ENCODE results near the gene GSTM4. TPM values are rescaled to one million over a fixed set of nuclear protein-coding genes. Genes with fewer than 3 reads are reported as not detected.

Gene GSTM4
- total RNA-seq, 2 experiments from 2014 or later, result 18.1 to 20.6 TPM

GRCh38 chr1:109641078-109641740, 14.7 kb upstream of the GSTM4 start:
- ATAC-seq, result no peak
- no peak for DNase-seq
- intact Hi-C loops (cut with DNase I, micrococcal nuclease), result loop anchor here (2.0 kb wide), 2 partner anchors 94 to 344 kb away; partner anchors contain the start of gene AHCYL1 (in 1 of the 2)
- Mint-ChIP-seq H3K27me3 (no peaks in the 10 kb centered on the region), H3K4me1 (peaks cover 10% of the 10 kb centered on the region), H3K9me3 (ENCODE audit: low read depth) (no peaks in the 10 kb centered on the region), H3K36me3 (ENCODE audit: low read depth) (no peaks in the 10 kb centered on the region), H3K4me3 (no peak overlapping the region), H3K27ac (no peak overlapping the region)
- CTCF ChIA-PET, result interaction anchor here (0.6 to 15.1 kb wide), 38 partner anchors 8 to 388 kb away, joined by 3 to 190 read pairs (median 6); partner anchors contain the start of genes AHCYL1, AMPD2, GNAI3 and GNAT2
- POLR2A ChIA-PET, result interaction anchor here (1.0 to 1.7 kb wide), 3 partner anchors 27 to 95 kb away, joined by 3 to 10 read pairs (median 10); partner anchors contain the start of gene GSTM1

GRCh38 chr1:109641861-109642260, 14.0 kb upstream of the GSTM4 start:
- Mint-ChIP-seq H3K4me3 (no peak overlapping the region), H3K36me3 (ENCODE audit: low read depth) (no peaks in the 10 kb centered on the region), H3K4me1 (peaks cover 10% of the 10 kb centered on the region), H3K27me3 (no peaks in the 10 kb centered on the region), H3K27ac (no peak overlapping the region), H3K9me3 (ENCODE audit: low read depth) (no peaks in the 10 kb centered on the region)
- ATAC-seq (no peak), DNase-seq (no peak)
- intact Hi-C loops (cut with DNase I, micrococcal nuclease), result loop anchor here (2.0 kb wide), 5 partner anchors 15 to 343 kb away; partner anchors contain the start of genes AHCYL1 (in 2 of the 2), GSTM1 (in 2 of the 2) and GSTM4 (in 2 of the 2)
- ChIA-PET CTCF (interaction anchor here (0.6 to 9.0 kb wide), 13 partner anchors 9 to 343 kb away, joined by 3 to 165 read pairs (median 30); partner anchors contain the start of genes AHCYL1, GNAI3, GSTM1 and GSTM4), POLR2A (interaction anchor here (0.6 kb wide), 1 partner anchor 139 kb away, joined by 5 read pairs; no protein-coding TSS in a partner anchor)

GRCh38 chr1:109642626-109643025, 13.3 kb upstream of the GSTM4 start:
- POLR2A ChIA-PET, result no interaction called here
- Mint-ChIP-seq H3K4me3 (no peak overlapping the region), H3K9me3 (ENCODE audit: low read depth) (no peaks in the 10 kb centered on the region), H3K27ac (no peak overlapping the region), H3K36me3 (ENCODE audit: low read depth) (no peaks in the 10 kb centered on the region), H3K4me1 (peaks cover 10% of the 10 kb centered on the region), H3K27me3 (no peaks in the 10 kb centered on the region)
- ATAC-seq (no peak), DNase-seq (no peak)
- intact Hi-C loops (cut with DNase I, micrococcal nuclease), result loop anchor here (1.0 to 2.0 kb wide), 6 partner anchors 14 to 342 kb away; partner anchors contain the start of genes GSTM1 (in 2 of the 2), GSTM4 (in 2 of the 2) and AHCYL1 (in 1 of the 2)
- CTCF ChIA-PET, result interaction anchor here (0.8 to 9.0 kb wide), 11 partner anchors 8 to 368 kb away, joined by 3 to 165 read pairs (median 5); partner anchors contain the start of genes AHCYL1, GNAI3 and GSTM4

- peaks cover 10% of the 10 kb centered on the region for H3K4me1 Mint-ChIP-seq
- ChIA-PET POLR2A (no interaction called here), CTCF (interaction anchor here (0.7 to 9.0 kb wide), 17 partner anchors 7 to 367 kb away, joined by 3 to 165 read pairs (median 4); partner anchors contain the start of genes AHCYL1, GNAI3, GSTM1 and GSTM2)
- H3K9me3 Mint-ChIP-seq (ENCODE audit: low read depth), result no peaks in the 10 kb centered on the region
- H3K27ac Mint-ChIP-seq, result no peak overlapping the region
- ATAC-seq (peak; percentile 98), DNase-seq (peak; percentile 95)
- H3K4me3 Mint-ChIP-seq, result no peak overlapping the region
- no peaks in the 10 kb centered on the region for H3K27me3 Mint-ChIP-seq
- no peaks in the 10 kb centered on the region for H3K36me3 Mint-ChIP-seq (ENCODE audit: low read depth)
- intact Hi-C loops (cut with DNase I, micrococcal nuclease), result loop anchor here (1.0 to 2.0 kb wide), 6 partner anchors 13 to 341 kb away; partner anchors contain the start of genes GSTM1 (in 2 of the 2), GSTM4 (in 2 of the 2) and AHCYL1 (in 1 of the 2)
Measured at GRCh38 chr1:109643385-109644230, 12.3 kb upstream of the GSTM4 start.

- H3K36me3 Mint-ChIP-seq (ENCODE audit: low read depth), result no peaks in the 10 kb centered on the region
- no peak overlapping the region for H3K4me3 Mint-ChIP-seq
- intact Hi-C loops (cut with DNase I, micrococcal nuclease), result no loop called here
- H3K27me3 Mint-ChIP-seq, result no peaks in the 10 kb centered on the region
- no peaks in the 10 kb centered on the region for H3K9me3 Mint-ChIP-seq (ENCODE audit: low read depth)
- DNase-seq, result no peak
- ChIA-PET CTCF (interaction anchor here (0.7 to 9.0 kb wide), 6 partner anchors 8 to 184 kb away, joined by 3 to 165 read pairs (median 3); no protein-coding TSS in a partner anchor), POLR2A (no interaction called here)
- ATAC-seq, result no peak
- no peak overlapping the region for H3K27ac Mint-ChIP-seq
- peaks cover 10% of the 10 kb centered on the region for H3K4me1 Mint-ChIP-seq
Measured at GRCh38 chr1:109644670-109645069, 11.2 kb upstream of the GSTM4 start.

- ATAC-seq (no peak), DNase-seq (no peak)
- Mint-ChIP-seq H3K27ac (no peak overlapping the region), H3K4me3 (no peak overlapping the region), H3K4me1 (no peaks in the 10 kb centered on the region), H3K36me3 (ENCODE audit: low read depth) (no peaks in the 10 kb centered on the region), H3K9me3 (ENCODE audit: low read depth) (no peaks in the 10 kb centered on the region), H3K27me3 (peaks cover 3% of the 10 kb centered on the region)
- CTCF ChIA-PET, result interaction anchor here (0.6 to 5.7 kb wide), 12 partner anchors 9 to 464 kb away, joined by 3 to 141 read pairs (median 8); partner anchors contain the start of genes AHCYL1, GNAI3 and GSTM1
- POLR2A ChIA-PET, result no interaction called here
- intact Hi-C loops (cut with DNase I, micrococcal nuclease), result no loop called here
Measured at GRCh38 chr1:109649491-109649914, 6.4 kb upstream of the GSTM4 start.

GRCh38 chr1:109650609-109651008, 5.3 kb upstream of the GSTM4 start:
- Mint-ChIP-seq H3K9me3 (ENCODE audit: low read depth) (no peaks in the 10 kb centered on the region), H3K27ac (no peak overlapping the region), H3K4me3 (no peak overlapping the region), H3K4me1 (peaks cover 6% of the 10 kb centered on the region), H3K27me3 (peaks cover 3% of the 10 kb centered on the region), H3K36me3 (ENCODE audit: low read depth) (no peaks in the 10 kb centered on the region)
- POLR2A ChIA-PET, result no interaction called here
- intact Hi-C loops (cut with DNase I, micrococcal nuclease), result no loop called here
- CTCF ChIA-PET, result interaction anchor here (0.7 to 5.7 kb wide), 20 partner anchors 9 to 333 kb away, joined by 3 to 141 read pairs (median 4); partner anchors contain the start of genes AHCYL1, AMIGO1, GNAI3 and GSTM1
- DNase-seq (no peak), ATAC-seq (no peak)

GRCh38 chr1:109652402-109652801, 3.5 kb upstream of the GSTM4 start:
- H3K9me3 Mint-ChIP-seq (ENCODE audit: low read depth), result no peaks in the 10 kb centered on the region
- no peak overlapping the region for H3K27ac Mint-ChIP-seq
- H3K4me3 Mint-ChIP-seq, result no peak overlapping the region
- DNase-seq (no peak), ATAC-seq (no peak)
- ChIA-PET POLR2A (interaction anchor here (0.7 kb wide), 1 partner anchor 142 kb away, joined by 6 read pairs; no protein-coding TSS in a partner anchor), CTCF (interaction anchor here (0.8 to 5.7 kb wide), 11 partner anchors 8 to 332 kb away, joined by 3 to 141 read pairs (median 8); partner anchors contain the start of genes AHCYL1 and GSTM1)
- intact Hi-C loops (cut with DNase I, micrococcal nuclease), result no loop called here
- H3K4me1 Mint-ChIP-seq, result peaks cover 12% of the 10 kb centered on the region
- H3K27me3 Mint-ChIP-seq, result peaks cover 3% of the 10 kb centered on the region
- no peaks in the 10 kb centered on the region for H3K36me3 Mint-ChIP-seq (ENCODE audit: low read depth)

GRCh38 chr1:109653306-109653705, 2.6 kb upstream of the GSTM4 start:
- H3K4me1 Mint-ChIP-seq, result peaks cover 12% of the 10 kb centered on the region
- H3K27me3 Mint-ChIP-seq, result peaks cover 3% of the 10 kb centered on the region
- H3K9me3 Mint-ChIP-seq (ENCODE audit: low read depth), result no peaks in the 10 kb centered on the region
- POLR2A ChIA-PET, result no interaction called here
- DNase-seq, result no peak
- H3K36me3 Mint-ChIP-seq (ENCODE audit: low read depth), result no peaks in the 10 kb centered on the region
- H3K4me3 Mint-ChIP-seq, result no peak overlapping the region
- intact Hi-C loops (cut with DNase I, micrococcal nuclease), result no loop called here
- ATAC-seq, result no peak
- no peak overlapping the region for H3K27ac Mint-ChIP-seq
- CTCF ChIA-PET, result interaction anchor here (1.1 to 5.7 kb wide), 6 partner anchors 9 to 329 kb away, joined by 3 to 141 read pairs (median 8); no protein-coding TSS in a partner anchor

- ATAC-seq (no peak), DNase-seq (no peak)
- CTCF ChIA-PET, result interaction anchor here (0.6 to 4.6 kb wide), 8 partner anchors 11 to 372 kb away, joined by 3 to 47 read pairs (median 4); partner anchors contain the start of gene PSRC1
- Mint-ChIP-seq H3K9me3 (ENCODE audit: low read depth) (no peaks in the 10 kb centered on the region), H3K4me1 (peaks cover 12% of the 10 kb centered on the region), H3K27me3 (peaks cover 3% of the 10 kb centered on the region), H3K27ac (no peak overlapping the region), H3K4me3 (no peak overlapping the region), H3K36me3 (ENCODE audit: low read depth) (peaks cover 3% of the 10 kb centered on the region)
- POLR2A ChIA-PET, result no interaction called here
- intact Hi-C loops (cut with DNase I, micrococcal nuclease), result no loop called here
Measured at GRCh38 chr1:109654519-109654918, 1.4 kb upstream of the GSTM4 start.
